T-helper 1 cell (primary cell): ENCODE results near the gene ITSN1.
"Not testable (repeated sequence)": the region's sequence is repeated elsewhere in the genome, so short reads cannot be mapped to it uniquely, and the experiment has no call there.

Experiments
- DNase-seq, 5 donors: peaks; one replicate each; pipeline ENCODE4 v3.0.0-alpha.2; 2012 to 2020

Gene ITSN1

DNA sequence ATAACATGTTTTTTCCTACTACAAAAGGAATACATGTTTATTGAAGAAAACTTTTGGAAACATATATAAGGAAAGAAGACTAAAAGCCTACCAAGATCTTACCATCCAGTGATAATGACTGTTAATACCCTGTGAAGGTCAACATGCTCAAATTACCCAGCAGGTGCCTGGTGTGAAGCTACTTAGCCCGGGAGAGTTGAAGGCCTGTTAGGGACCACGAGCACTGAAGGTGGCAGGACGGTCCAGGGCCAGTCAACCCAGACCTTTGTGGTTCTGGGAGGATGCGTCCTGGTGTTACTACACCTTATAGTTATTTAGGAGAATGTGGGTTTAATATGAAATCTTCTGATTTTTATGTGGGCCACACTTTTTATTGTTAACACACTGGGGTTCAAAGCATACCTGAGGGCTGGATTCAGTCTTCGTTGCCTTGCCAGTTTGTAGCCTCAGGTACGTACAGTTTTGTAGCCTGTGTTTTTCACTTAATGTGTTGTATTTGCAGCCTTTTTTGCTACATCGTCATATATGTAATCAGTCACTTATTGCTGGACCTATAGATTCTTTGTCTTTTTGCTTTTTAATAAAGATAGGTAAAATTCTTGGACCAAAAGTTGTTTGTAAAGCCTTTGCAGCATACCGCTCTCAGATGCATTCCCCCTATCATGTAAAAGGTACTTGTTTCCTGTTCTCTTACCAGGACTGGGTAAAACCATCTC, 9.8 kb downstream of the ITSN1 start:
- DNase-seq: no peak

GRCh38 chr21:33654412-33654811, 12.1 kb downstream of the ITSN1 start:
- DNase-seq: no peak

DNA sequence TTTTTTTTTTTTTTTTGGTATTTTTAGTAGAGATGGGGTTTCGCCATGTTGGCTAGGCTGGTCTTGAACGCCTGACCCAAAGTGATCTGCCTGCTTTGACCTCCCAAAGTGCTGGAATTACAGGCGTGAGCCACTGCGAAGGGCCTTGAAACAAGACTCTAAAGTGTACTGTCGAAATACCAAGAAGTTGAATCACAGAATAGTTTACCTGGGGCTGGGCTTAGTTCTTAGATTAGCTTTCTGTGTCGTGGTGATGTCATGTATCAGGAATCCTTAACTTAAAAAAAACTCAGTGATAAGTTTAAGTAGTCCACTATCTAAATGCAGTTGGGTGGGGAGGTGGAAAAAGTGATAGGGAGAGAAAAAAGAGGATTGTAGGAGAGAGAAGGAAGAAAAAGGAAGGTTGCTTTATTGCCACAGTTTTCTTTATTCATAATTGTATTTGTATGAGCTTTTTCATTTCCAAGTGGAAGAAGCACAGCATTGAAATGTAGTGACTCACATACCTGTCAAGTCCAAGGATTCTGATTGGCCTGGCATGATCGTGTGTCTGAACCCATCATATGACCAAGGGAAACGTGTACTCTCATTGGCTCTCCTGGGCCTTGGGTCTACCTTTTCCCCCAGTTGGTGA, 13.4 kb downstream of the ITSN1 start:
- no peak for DNase-seq

- no peak for DNase-seq
Measured at GRCh38 chr21:33657124-33657820, 15.0 kb downstream of the ITSN1 start.

- no peak for DNase-seq
Measured at GRCh38 chr21:33658919-33659567, 16.7 kb downstream of the ITSN1 start.

GRCh38 chr21:33659568-33659949, 17.3 kb downstream of the ITSN1 start:
- DNase-seq: no peak

DNA sequence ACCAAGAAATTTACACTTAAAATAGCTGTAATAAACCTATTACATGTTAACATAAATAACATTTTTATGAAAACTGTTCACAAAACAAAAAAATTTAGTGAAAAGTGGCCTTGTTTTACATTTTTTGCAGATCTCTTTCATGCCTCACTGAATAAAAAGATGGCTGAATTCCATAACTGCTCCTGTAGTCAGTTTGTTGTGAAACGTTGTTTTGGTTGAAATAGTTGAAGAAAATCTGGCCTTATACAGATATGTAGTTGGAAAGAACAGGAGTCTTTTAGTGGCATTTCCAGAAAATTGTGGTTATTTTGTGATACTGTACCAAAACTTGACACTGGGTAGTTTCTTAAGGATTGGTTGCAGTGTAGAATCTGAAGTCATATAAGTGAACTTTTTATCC, 18.1 kb downstream of the ITSN1 start:
- DNase-seq: no peak

GRCh38 chr21:33661146-33661545, 18.8 kb downstream of the ITSN1 start:
- DNase-seq: no peak

- DNase-seq: no peak
Measured at GRCh38 chr21:33662046-33662445, 19.7 kb downstream of the ITSN1 start.

DNA sequence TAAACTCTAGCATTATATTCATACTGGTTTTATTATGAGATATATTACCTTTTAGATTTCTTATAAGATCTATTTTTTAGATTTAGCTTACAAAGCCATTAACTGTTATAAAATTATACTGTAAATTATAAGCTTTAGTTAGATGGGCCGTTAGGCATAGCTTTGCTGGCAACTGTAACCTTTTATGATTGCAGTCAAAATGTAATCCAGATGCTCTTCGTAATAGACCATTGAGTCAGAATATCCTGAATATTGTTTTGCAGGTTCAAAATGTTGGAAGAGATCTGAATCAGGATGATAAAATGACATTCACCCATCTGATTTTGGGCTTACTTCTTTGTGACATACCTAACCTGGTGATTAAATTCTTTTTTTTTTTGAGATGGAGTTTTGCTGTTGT, 20.9 kb downstream of the ITSN1 start:
- no peak for DNase-seq

- DNase-seq: no peak
Measured at GRCh38 chr21:33664135-33664534, 21.8 kb downstream of the ITSN1 start.

DNA sequence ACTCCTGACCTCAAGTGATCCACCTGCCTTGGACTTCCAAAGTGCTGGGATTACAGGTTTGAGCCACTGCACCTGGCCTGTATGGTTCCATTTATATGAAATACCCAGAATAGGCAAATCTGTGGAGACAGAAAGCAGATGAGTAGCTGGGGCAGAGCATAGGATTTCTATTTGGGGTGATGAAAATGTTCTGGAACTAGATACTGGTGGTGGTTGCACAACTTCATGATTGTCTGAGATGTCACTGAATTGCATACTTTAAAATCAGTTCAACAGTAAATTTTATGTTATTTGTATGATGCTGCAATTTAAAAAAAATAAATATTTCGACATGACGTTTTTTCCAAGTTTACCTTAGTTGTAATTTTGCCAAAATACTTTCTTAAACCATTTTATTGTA, 23.9 kb downstream of the ITSN1 start:
- DNase-seq: no peak

GRCh38 chr21:33667636-33668035, 25.3 kb downstream of the ITSN1 start:
- no peak for DNase-seq

GRCh38 chr21:33668180-33668579, 25.9 kb downstream of the ITSN1 start:
- no peak for DNase-seq

- no peak for DNase-seq
Measured at GRCh38 chr21:33668620-33669019, 26.3 kb downstream of the ITSN1 start.

- no peak for DNase-seq
Measured at GRCh38 chr21:33670076-33670978, 28.0 kb downstream of the ITSN1 start.

GRCh38 chr21:33673473-33673872, 31.2 kb downstream of the ITSN1 start:
- DNase-seq: no peak

DNA sequence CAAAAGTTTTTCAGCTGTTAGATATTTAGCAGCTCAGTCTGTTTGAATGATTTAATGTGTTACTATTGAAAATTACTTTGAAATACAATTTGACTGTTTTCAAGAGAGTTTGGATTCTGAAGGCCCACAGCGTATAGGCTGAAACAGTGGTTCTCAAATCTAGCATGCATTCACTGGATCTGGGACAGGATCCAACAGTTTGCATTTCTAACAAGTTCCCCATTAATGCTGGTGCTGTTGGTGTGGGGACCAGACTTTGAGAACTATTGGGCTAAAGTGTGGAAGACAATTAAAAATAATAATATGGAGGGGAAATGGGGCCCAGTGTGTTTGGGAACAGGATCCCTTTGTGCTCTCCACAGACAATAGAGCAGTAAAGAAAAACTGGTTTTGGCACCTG, 31.9 kb downstream of the ITSN1 start:
- no peak for DNase-seq

DNA sequence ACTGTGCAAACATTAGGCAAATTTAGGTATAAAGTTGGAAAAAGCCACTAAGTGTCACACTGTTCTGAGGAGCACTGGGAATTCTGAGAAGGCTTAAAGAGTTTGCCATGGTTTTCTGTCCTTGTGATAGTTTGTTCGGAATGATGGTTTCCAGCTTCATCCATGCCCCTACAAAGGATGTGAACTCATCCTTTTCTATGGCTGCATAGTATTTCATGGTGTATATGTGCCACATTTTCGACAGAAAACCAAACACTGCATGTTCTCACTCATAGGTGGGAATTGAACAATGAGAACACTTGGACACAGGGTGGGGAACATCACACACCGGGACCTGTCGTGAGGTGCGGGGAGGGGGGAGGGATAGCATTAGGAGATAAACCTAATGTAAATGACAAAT, 34.4 kb downstream of the ITSN1 start:
- DNase-seq: not testable (repeated sequence)

DNA sequence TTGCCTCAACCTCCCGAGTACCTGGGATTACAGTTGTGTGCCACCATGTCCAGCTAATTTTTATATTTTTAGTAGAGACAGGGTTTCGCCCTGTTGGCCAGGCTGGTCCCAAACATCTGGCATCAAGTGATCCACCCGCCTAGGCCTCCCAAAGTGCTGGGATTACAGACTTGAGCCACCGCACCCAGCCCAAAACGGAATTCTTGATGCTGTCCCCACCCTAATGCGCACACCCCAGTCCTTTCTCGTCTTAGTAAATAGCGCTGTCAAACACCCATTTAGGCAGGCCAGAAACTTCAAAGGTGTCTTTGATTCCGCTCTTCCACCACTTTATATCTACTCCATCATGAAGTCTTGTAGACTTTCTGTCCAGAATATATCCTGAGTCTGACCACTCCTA, 35.1 kb downstream of the ITSN1 start:
- DNase-seq: no peak

GRCh38 chr21:33680870-33681269, 38.6 kb downstream of the ITSN1 start:
- DNase-seq: no peak

- no peak for DNase-seq
Measured at GRCh38 chr21:33682992-33683627, 40.8 kb downstream of the ITSN1 start.
